Measurements from ENCODE around the gene SERPINA3.

DNA sequence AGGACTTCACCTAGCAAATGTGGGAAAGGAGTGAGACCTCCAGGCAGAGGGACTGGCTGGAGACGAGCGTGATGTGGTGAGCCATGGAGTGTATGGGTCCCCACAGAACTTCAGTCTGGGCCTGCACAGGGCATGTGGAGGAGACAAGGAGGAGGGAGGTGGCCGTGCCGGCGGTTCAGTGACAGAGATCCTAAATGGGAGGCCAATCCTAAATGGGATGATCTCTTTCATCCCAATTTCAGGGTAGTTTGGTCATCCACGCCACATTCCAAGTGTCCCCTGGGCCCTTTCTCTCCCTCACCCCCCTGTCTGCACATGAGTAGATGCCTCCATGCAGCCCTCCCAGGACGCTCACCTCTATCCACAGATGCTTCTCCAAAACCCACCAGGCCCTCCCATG lies 17.8 kb upstream of the SERPINA3 start:
- TF ChIP-seq, protein P1, sequence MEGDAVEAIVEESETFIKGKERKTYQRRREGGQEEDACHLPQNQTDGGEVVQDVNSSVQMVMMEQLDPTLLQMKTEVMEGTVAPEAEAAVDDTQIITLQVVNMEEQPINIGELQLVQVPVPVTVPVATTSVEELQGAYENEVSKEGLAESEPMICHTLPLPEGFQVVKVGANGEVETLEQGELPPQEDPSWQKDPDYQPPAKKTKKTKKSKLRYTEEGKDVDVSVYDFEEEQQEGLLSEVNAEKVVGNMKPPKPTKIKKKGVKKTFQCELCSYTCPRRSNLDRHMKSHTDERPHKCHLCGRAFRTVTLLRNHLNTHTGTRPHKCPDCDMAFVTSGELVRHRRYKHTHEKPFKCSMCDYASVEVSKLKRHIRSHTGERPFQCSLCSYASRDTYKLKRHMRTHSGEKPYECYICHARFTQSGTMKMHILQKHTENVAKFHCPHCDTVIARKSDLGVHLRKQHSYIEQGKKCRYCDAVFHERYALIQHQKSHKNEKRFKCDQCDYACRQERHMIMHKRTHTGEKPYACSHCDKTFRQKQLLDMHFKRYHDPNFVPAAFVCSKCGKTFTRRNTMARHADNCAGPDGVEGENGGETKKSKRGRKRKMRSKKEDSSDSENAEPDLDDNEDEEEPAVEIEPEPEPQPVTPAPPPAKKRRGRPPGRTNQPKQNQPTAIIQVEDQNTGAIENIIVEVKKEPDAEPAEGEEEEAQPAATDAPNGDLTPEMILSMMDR (conservative IDR thresholded peaks at IDR 0.05 in 1 of 2, IDR thresholded peaks at IDR 0.05 in 1 of 2; ENCODE audit: low read depth in 1 of 2, low read length in 2 of 2): no peak
- no peak for TF ChIP-seq EZH2 (IDR thresholded peaks at IDR 0.05; ENCODE audit: low read length, missing control alignments)
